Inferior parietal cortex (tissue), 1 donor: ENCODE measurements around the gene POLR2C.

ENCODE experiments used
- DNase-seq: peaks from one replicate; pipeline ENCODE4 v3.0.0-alpha.2; 2016; ENCODE audit errors: extremely low spot score

The POLR2C gene

DNA sequence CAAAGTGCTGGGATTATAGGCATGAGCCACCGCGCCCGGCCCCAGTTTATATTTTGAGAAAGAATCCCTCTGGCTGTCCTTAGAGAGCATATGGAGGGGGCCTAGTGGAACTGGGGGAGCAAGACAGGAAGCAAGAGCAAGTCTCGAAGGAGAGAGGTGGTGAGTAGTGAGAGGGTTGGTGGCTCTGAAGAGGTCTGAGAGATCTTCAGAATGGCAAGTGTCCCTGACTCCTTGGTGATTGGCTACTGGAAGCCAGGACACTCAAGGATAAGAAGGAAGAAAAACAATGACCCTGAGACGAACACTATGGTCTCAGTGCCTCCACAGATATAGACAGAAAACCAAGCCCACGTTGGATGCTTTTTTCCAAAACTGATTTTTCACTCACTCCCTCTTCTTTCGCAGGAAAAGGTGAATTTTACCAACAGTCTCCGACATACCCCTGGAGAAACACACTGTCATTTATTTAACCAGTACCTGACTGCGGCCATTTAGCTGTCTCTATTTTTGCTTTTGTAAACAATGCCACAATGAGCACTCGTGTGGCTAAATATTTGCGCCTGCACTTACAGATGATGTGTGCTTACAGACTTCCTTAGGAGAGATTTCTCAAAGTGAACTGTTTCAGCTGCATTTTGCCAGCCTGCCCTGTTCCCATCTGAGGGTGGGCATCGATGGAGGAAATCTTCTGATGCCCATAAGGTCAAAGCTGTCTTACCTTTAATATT, 39.7 kb downstream of the POLR2C start:
- DNase-seq, result no peak

DNA sequence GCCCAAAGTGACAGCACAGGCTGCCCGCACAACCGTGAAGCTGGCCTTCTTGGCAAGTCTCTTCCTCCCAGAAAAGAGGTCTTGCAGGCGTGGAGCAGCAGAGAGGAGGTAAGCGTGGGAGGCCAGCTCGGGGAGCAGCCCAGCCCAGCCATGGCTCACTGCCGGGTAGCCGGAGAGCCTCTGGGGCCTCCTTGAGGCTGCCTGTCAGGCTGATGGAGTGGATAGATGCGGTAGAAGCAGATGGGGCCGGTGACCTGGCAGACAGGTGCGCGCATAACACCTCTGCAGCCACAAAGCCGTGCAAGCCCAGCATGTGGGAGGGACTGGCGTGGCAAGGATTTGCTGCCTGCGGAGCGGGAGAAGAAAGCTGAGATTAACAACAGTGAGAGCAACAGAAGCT, 40.9 kb downstream of the POLR2C start:
- no peak for DNase-seq

DNA sequence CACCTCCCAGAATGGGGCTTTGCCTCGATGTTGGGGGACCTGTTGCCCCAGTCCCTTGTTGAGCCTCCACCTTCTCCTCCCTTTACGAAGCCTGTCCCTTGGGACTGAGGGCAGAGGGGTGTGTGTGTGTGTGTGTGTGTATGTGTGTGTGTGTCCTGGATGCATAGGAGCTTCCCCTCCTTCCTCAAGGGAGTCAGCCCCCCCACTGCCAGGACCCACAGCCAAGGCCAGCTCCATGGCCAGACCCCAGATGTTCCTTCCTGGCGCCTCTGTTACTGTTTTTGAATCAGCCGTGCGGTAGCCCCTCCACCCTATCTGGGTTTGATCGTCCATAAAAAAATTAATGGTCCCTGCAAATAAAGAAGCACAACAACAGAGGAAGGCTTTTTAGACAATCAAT, 41.5 kb downstream of the POLR2C start:
- no peak for DNase-seq

DNA sequence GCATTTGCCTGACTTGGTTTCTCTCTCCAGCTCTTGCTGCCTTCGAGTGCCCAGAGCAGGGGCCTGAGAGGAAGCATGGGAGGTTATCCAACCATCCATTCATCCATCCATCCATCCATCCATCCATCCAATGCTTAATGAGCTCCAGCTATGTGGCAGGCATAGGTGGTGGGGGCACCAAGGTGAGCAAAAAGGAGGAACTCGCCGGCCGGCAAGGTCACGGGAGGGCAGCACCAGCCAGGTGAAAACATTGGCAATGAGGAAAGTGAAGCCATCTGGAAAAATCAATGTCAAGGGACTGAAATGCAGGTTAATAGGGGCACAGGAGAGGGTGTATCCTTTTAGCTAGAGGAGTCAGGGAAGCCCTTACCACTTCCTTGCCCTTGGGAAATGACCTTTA, 42.0 kb downstream of the POLR2C start:
- no peak for DNase-seq

DNA sequence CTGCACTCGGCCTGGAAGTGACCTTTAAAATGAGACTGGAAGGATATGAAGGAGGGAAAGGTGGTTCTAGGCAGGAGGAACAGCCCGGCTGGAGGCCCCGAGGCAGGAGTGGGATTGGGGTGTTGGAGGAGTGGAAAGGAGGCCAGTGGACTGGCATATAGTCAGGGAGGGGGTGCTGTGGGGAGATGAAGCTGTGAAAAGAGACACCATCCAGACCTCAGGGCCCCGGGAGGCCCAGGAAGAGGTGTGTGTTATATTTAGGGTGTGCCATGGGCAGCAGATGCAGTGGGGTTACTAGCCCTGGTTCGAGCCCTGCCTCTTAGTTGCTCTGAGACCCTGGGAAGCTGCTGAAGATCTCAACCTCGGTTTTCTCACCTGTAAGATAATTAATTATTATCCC, 42.7 kb downstream of the POLR2C start:
- no peak for DNase-seq

DNA sequence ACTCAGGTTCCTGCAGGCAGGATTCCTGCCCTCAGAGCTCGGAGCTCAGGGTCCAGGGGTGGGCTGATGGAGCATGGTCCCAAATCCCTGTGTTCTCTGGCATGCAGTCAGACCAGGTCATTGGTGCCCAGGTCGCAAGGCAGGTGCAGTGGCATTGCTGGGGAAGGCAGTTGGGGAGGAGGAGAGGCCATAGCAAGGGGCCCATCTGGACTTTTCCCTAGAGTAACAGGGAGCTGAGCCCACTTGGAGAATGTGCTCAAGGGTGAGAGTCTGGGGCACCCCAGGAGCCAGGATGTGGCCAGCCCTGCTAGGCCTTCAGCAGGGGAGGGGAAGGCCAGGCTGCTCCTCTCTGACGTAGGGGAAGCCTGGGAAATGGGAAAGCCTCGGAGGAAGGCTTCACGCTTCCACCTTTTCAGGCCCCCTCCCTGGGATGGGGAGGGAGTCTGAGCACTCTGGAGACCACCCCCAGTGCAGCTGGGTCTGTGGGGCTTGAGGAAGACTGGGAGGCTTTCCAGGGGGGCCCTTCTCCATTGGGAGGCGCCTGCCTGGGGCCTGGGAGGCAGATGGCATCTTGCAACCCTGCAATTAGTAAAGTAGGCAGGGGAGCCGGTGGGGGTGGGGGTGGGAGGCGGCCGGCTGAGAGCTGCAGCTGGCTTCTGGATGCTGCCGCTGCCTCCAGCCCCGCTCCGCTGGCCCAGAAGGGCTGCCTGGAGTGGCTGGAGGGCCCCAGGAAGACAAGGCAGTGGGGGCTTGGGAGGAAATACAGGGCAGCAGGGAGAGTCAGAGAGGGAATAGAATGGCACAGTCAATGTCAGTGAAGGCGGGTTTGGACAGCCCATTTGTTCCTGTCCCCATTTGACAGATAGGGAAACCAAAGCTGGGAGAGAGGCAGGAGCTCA, 44.9 kb downstream of the POLR2C start:
- DNase-seq, result no peak

DNA sequence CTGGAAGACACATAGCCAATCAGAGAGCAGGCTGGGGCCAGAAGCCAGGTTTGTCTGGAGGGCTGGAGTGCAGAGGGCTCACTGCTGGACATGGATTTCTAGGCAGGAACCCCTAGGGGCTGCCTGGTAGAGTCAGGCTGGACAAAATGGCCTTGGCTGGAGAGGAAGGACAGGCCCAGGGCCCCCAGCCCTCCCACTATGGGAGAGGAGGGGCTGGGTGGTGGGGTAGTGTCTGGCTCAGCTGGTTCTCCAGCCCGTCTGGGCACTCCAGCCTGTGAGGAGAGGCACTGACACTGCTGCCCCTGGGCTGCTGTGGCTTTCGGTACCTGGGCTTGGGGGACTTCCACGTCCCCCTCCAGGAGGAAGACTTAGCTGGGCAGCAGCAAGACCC, 45.6 kb downstream of the POLR2C start:
- DNase-seq, result no peak

DNA sequence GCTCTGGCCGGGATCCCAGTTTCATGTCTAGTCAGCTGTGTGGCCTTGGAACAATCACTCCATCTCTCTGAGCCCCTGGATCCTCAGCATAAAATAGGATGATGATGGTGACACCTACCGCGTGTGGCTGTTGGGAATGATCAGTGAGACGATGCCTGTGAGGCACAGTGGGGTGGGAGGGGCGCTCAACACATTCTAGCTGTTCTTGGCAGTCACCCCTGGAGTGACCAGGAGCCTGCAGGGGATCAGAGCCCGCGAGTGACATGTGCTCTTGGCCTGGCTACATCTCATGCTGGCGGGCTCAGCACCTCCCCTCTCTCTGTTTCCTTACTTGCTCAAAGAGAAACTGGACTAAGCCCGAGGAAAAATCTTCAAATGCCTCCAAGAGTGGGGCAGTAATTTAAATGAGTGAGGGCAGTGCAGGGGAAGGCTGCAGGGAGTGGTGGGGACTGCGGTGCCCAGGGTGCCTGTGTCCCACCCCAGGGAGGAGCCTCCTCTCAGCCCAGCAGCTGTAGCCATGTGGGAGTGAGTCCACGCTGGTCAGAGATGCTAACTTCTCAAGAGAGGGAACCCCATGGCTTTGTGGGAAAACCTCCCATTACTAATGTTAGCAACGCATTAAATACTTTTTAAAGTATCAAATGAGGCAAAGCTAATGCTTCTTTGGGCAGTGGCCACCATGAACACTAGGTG, 46.9 kb downstream of the POLR2C start:
- DNase-seq, result no peak

DNA sequence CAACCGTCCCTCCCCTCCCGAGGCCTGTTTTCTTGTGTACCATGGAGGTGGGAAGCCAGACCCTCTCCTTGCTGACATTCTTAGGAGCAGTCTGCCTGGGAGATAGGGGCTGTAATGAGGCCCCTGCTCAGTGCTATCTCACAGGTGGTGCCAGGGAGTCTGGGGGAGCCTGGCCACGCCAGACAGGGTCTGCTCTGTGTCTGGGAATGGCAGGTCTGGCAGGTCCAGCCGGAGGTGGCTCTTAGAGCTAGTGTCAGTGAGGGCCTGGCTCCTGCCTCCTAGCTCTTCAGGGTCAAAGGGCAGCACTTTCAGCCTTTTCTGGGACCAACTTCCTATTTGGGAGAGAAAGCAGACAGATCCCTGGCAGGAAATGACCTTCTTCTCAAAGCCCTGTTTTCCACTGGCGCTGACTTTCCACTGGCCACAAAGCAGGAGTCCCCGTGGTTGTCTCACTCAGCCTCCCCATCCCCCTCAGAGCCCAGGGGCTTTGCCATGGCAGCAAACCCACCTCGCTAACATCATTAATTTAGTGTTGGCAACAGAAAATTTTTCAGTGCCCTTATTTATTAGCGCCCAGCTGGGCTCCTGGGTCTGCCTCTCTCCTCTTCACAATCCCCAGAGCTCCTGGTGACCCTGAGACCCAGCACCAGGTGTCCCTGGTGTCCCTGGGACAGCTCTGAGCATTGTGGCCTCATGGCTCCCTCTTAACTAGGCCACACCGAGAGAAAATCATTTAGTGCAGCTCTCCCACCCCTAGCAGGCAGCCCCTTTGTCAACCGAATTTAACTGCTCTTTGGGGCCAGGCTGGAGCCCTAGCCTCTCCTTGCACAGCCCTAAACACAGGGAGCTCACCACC, 47.8 kb downstream of the POLR2C start:
- DNase-seq, result no peak

DNA sequence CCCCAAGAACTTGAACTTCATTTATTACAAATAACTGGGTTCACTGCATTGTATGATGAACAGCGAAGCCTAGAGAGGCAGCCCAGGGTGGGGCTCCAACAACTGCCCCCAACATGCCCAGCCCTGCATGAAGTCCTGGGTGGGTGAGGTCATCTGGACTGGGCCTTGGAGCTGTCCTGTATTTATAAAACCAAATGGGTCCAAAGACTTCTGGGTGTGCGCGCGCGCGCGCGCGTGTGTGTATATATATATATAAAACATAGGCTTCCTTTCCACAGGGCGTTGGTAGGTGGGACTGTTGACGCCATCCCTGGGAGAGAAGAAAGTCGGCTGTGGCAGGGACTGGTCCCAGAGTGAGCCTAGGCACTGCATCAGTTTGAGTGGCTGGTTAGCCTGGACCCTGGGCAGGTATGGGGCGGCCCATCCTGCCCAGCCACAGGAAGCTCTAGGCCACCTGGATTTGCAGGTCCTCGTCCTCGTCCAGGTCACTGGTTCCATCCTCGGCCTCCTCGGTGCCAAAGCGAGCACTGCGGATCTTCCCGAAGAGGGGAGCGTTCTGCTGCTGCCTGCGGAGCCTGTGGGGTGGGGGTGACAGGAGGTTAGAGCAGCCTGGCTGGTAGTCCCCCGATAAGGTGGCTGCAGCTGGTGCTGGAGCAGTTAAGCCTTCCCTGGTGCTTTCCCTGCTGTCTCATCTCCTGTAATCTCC, 50.0 kb downstream of the POLR2C start:
- no peak for DNase-seq

DNA sequence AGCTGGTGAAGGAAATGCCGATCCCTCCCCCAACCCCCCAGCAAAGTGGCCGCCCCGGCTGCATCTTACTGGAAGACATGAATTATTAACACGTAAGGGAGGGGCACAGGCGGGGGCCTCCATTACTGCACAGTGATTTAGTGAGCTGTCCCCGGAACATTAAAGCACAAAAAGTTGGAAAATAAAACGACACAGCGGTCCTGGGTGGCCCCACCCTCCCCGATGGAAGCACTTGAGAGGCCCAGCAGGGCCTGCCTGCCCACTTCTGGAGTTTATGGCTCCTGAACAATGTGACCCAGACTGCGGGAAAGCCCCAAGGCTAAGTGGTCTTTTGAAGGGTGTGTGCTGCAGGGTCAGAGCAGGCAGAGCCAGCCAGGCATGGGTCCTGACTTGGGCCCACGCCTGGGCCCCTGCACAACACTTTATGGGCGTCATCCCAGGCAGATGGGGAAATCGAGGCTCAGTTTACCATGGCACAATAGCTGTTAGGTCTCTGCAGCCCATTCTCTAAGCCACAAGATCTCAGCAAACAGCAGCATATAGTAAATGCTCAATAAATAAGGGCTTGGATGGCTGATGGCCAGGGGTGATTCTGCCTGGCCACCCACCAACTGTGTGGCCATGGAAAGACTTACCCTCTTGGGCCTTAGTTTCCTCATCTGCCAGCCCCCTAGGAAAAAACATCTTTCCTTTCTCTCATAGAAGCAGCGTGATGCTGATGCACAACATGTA, 51.1 kb downstream of the POLR2C start:
- DNase-seq, result no peak

DNA sequence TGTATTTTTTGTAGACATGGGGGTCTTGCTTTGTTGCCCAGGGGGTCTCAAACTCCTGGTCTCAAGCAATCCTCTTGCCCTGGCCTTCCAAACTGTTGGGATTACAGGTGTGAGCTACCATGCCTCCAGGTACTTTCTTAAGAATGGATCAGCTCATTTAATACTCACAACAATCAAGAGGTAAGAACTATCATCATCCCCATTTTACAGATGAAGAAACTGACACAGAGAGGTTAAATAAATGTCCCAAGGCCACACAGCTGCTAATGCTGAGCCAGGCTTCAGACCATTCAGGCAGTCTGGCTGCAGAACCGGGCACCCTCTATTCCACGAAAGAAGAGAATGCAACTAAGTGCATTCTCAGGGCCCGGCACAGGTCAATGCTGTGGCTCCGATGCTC, 51.9 kb downstream of the POLR2C start:
- no peak for DNase-seq

DNA sequence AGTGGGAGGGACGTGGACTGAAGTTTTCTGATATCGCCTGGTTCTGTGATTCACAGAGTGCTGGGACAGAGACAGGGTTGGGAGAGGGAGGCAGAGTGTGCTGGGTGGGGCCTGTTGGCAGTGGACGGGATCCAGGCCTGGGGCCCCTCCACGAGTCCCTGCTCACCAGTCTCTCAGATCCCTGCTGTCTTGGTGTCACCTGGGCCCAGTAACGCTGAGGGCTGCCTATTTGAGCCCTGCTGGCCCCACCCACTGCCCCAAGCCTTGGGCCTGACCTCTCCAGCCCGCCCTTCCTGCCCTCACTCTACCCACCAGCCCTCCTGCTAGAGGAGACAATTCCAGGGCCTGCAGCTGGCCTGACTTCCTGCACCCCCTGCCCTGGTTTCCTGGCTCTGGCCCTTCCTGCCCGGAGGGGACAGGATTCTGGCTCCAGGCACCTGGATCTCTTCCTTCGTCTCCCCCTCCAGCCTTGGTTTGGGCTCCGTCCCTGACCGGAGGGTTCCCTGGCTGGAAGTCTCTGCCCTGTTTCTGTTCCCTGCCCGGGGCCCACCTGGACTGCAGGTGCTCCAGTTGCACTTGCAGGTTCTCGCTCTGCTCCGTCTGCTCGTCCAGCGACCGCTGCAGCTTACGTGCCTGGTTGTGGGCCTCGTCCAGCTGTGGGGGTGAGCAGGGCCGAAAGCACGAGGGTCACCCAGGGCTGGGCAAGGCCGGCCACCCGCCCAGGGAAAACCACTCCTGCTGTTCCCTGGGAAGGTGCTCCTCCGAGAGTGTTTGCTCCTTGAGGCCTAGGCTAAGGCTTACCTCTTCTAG, 52.5 kb downstream of the POLR2C start:
- DNase-seq, result no peak

DNA sequence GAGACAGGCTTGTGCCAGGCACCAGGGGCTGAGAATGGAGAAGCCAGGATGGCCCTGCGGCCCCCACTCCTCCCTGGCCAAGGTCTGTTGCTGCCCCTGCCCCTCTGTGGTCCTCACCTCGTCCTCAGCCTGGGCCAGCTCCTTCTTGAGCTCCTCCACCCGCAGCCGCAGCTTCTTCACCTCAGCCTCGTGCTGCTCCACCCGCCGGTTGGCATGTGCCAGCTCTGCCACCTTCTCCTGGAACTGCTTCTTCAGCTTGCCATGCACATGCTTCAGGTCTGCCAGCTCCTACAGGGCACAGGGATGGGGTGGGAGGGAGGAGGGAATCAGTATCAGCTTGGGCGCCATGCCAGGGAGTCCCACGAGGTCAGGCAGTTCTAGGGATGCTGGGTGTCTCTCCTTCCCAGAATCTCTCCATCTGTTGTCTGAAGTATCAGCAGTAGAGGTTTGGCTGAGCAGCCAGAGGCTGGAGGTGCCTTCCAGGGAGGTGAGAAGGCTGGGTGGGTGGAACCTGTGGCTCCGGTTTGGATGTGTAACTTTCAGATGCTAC, 53.8 kb downstream of the POLR2C start:
- DNase-seq, result no peak

DNA sequence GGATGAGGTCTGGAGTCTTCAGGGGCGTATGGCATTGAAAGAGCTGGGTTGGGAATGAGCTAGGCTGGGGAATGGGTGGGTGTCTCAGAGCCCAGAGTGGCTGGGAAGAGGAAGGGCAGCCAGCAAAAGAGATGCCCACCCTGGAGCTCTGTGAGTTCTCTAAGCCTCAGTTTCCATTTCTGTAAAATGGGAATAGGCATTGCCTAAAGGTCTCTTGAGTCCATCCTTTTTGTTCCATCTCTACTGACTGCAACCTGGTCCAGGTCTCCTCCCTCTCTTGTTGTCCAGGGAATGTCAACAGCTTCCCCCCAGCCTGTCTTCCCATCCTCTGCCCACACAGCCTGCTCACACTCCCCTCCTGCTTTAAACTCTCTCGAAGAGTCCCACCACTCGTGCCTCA, 54.3 kb downstream of the POLR2C start:
- no peak for DNase-seq

DNA sequence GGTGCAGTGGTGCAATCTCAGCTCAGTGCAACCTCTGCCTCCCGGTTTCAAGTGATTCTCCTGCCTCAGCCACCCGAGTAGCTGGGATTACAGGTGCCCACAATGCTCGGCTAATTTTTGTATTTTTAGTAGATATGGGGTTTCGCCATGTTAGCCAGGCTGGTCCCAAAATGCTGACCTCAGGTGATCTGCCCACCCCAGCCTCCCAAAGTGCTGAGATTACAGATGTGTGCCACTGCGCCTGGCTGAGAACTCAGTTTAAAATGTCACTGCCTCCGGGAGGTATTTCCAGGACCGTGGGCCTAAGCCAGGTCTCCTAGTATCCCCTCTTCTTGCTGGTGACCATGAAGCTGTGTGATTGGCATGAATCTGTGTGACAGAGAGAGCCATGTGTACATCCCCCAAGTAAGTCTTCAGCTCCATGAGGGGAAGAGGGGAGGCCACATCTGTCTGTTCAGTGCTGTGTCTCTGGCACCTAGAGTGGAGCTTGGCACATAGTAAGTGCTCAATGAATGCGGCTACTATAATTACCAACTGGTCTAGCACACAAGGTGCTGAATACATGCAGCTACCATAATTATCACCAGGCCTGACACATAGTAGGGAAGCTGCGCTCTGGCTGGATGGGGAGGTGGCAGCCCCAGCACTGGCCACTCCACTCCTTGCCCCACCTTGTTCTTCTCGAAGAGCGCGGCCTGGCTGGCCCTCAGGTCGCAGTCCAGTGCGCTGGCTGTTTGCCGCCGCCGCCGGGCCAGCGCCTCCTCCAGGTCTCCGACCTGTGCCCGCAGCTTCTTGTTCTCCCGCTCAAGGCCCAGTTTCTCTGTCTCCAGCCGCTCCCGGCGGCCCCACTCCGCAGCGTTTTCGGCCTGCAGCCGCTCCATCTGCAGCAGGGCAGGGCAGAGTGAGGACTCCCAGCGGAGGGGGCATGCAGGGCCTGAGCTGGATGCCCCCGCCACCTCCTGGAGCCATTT, 55.2 kb downstream of the POLR2C start:
- DNase-seq, result no peak

DNA sequence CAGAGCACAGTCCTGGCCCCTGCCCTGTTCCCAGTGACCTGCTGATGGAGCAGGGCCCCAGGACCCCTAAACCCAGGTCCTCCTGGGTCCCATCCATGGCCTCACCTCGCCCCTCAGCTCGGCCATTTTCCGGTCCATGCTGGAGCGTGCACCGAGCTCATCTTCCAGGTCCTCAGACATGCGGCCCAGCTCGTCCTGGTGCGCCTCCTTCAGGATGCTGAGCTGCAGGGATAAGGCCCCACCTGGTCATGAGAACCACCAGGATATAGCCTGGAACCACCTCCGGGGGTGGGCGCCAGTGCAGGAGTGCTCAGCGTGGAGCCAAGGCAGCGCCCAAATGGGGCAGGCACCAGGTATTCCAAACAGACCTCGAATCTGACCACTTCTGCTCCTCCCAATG, 56.0 kb downstream of the POLR2C start:
- DNase-seq, result no peak

DNA sequence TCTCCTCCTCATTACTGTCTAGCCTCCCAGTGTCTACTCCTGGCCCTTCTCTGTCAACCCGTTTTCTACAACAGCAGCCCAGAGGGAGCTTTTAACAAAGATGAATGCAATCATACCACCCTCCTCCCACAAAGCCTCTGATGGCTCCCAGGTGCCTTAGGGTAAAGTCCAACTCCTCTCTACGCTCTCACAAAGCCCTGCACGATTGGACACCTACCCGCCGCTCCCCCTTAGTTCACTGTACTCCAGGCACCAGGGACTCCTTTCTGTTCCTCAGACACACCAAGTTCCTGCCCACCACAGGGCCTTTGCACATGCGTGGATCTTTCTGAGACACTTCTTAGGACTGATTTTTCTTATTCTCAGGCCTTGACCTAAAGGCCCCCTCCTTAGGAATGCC, 56.4 kb downstream of the POLR2C start:
- no peak for DNase-seq
